ENCODE data around the gene ANG. TPM values are rescaled to one million over a fixed set of nuclear protein-coding genes. Genes with fewer than 3 reads are reported as not detected.

The ANG gene
- total RNA-seq, 1 experiment from 2014 or later, result 5.8 TPM

- Histone ChIP-seq H3K9me2 (ENCODE audit: insufficient read depth) (no peaks in the 10 kb centered on the region), H3K9ac (ENCODE audit: low read length) (no peak overlapping the region), H3K27me3 (ENCODE audit: insufficient read depth, low read length) (no peaks in the 10 kb centered on the region), H3K4me1 (ENCODE audit: control insufficient read depth in 1 of 2, insufficient read depth in 2 of 2, low read length in 2 of 2) (peaks cover 15 to 17% of the 10 kb centered on the region in 2 experiments), H2AFZ (ENCODE audit: low read depth, low read length, poor library complexity, severe bottlenecking) (no peak overlapping the region), H3K36me3 (ENCODE audit: control insufficient read depth in 1 of 2, insufficient read depth in 2 of 2, low read length in 2 of 2) (no peaks in the 10 kb centered on the region), H3K4me3 (replicated peaks in 1 of 2; ENCODE audit: low read depth in 1 of 2, low read length in 2 of 2) (no peak overlapping the region), H3K4me2 (ENCODE audit: low read length) (no peak overlapping the region), H3K27ac (ENCODE audit: low read depth, low read length) (no peak overlapping the region), H3K79me2 (ENCODE audit: insufficient read depth, low read length) (no peaks in the 10 kb centered on the region), H3K9me3 (ENCODE audit: control insufficient read depth in 1 of 2, insufficient read depth in 1 of 2, low read depth in 1 of 2, low read length in 2 of 2) (no peaks in the 10 kb centered on the region), H4K20me1 (ENCODE audit: insufficient read depth) (no peaks in the 10 kb centered on the region)
- no peak for ATAC-seq
- TF ChIP-seq EZH2phosphoT487 (IDR thresholded peaks at IDR 0.05; ENCODE audit: borderline replicate concordance) (no peak), POLR2AphosphoS5 (IDR thresholded peaks at IDR 0.05; ENCODE audit: low read depth, low read length) (no peak), YY1 (IDR thresholded peaks at IDR 0.05; ENCODE audit: extremely low read depth, insufficient replicate concordance, low read depth, low read length) (no peak), RAD21 (IDR thresholded peaks at IDR 0.05; ENCODE audit: low read depth) (no peak), SP1 (IDR thresholded peaks at IDR 0.05; ENCODE audit: low read depth) (no peak), ZFX (IDR thresholded peaks at IDR 0.05) (no peak), ZBTB33 (IDR thresholded peaks at IDR 0.05; ENCODE audit: extremely low read depth, insufficient replicate concordance, low read length) (no peak), TCF7L2 (IDR thresholded peaks at IDR 0.05; ENCODE audit: borderline replicate concordance, extremely low read depth, insufficient read depth, insufficient read length) (no peak), REST (IDR thresholded peaks at IDR 0.05; ENCODE audit: low read depth) (no peak), ZNF274 (IDR thresholded peaks at IDR 0.05; ENCODE audit: low read depth, low read length) (no peak)
- no peak for DNase-seq (ENCODE audit: low read depth, low spot score)
- ChIA-PET RAD21 (ENCODE audit: low non-redundant PET in 1 of 2, low total read pairs in 2 of 2, uncharacterized antibody in 2 of 2, unreplicated experiment in 2 of 2) (no interaction called here), POLR2A (no interaction called here), CTCF (no interaction called here)
- intact Hi-C loops (cut with micrococcal nuclease), result no loop called here
- BruUV-seq (replicated peaks), result no TSS peak
Observed at GRCh38 chr14:20676072-20676471, 12.5 kb upstream of the ANG start.
